ENCODE measurements around the gene COBL. TPM values are rescaled to one million over a fixed set of nuclear protein-coding genes. Genes with fewer than 3 reads are reported as not detected.

The COBL gene
- total RNA-seq, 1 experiment from 2014 or later = 52.3 TPM

GRCh38 chr7:51085034-51085692, 231.4 kb downstream of the COBL start:
- no peak overlapping the region for H3K14ac ChIP-seq (ENCODE audit: insufficient read depth, low read length)
- H3K79me1 ChIP-seq (ENCODE audit: insufficient read depth, low read depth, low read length, poor library complexity, severe bottlenecking) = no peaks in the 10 kb centered on the region
- H3T11ph ChIP-seq (ENCODE audit: low read length) = no peak overlapping the region
- no peak overlapping the region for H2BK120ac ChIP-seq (ENCODE audit: low read depth, low read length, poor library complexity, severe bottlenecking)
- DNase-seq = no peak
- H2BK15ac ChIP-seq (ENCODE audit: low read depth, low read length) = no peak overlapping the region
- peak overlapping the region in 2 of 3 experiments; percentile 25 to 61; a peak in 1 of 7 replicates for H3K27ac Mint-ChIP-seq
- no peak overlapping the region for H3K4me3 Mint-ChIP-seq
- no peaks in the 10 kb centered on the region for H3K23me2 ChIP-seq (ENCODE audit: insufficient read length, low read depth, low read length, poor library complexity, severe bottlenecking)
- no peak overlapping the region for H2BK20ac ChIP-seq (ENCODE audit: low read depth, low read length, poor library complexity, severe bottlenecking)
- H4K5ac ChIP-seq (ENCODE audit: insufficient read length, low read depth, low read length) = no peak overlapping the region
- no peak overlapping the region for H2BK5ac ChIP-seq (ENCODE audit: insufficient read length, low read length)
- H3K79me2 ChIP-seq (ENCODE audit: insufficient read depth, low read length) = no peaks in the 10 kb centered on the region
- no peak overlapping the region for H2BK12ac ChIP-seq (ENCODE audit: insufficient read length, low read depth, low read length)
- H3K9me3 Mint-ChIP-seq = no peaks in the 10 kb centered on the region
- no peak overlapping the region for H3K9ac ChIP-seq (ENCODE audit: extremely low read depth, insufficient read length, low read length)
- H3K27me3 ChIP-seq (ENCODE audit: insufficient read depth, low read length) = no peaks in the 10 kb centered on the region
- peaks cover 11% of the 10 kb centered on the region for H3K4me1 ChIP-seq (ENCODE audit: insufficient read depth, low read length)
- H4K20me1 ChIP-seq (ENCODE audit: control insufficient read depth, insufficient read depth, insufficient read length) = no peaks in the 10 kb centered on the region
- H3K4me1 Mint-ChIP-seq = peaks cover 51% of the 10 kb centered on the region in 2 experiments
- no peak overlapping the region for H3K4ac ChIP-seq (ENCODE audit: low read depth, low read length)
- no peak overlapping the region for H3K4me2 ChIP-seq (ENCODE audit: insufficient read depth, insufficient read length, low read length)
- TF ChIP-seq, protein P1, sequence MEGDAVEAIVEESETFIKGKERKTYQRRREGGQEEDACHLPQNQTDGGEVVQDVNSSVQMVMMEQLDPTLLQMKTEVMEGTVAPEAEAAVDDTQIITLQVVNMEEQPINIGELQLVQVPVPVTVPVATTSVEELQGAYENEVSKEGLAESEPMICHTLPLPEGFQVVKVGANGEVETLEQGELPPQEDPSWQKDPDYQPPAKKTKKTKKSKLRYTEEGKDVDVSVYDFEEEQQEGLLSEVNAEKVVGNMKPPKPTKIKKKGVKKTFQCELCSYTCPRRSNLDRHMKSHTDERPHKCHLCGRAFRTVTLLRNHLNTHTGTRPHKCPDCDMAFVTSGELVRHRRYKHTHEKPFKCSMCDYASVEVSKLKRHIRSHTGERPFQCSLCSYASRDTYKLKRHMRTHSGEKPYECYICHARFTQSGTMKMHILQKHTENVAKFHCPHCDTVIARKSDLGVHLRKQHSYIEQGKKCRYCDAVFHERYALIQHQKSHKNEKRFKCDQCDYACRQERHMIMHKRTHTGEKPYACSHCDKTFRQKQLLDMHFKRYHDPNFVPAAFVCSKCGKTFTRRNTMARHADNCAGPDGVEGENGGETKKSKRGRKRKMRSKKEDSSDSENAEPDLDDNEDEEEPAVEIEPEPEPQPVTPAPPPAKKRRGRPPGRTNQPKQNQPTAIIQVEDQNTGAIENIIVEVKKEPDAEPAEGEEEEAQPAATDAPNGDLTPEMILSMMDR (conservative IDR thresholded peaks at IDR 0.05) = no peak
- H4K91ac ChIP-seq (ENCODE audit: insufficient read length, low read depth, low read length) = no peak overlapping the region
- no peaks in the 10 kb centered on the region for H3K9me3 ChIP-seq (ENCODE audit: control insufficient read depth, low read depth, low read length)
- no peak overlapping the region for H3K23ac ChIP-seq (ENCODE audit: insufficient read length, low read depth, low read length)
- H3K36me3 Mint-ChIP-seq (ENCODE audit: insufficient read depth in 1 of 3, low read depth in 3 of 3) = peaks cover 0 to 23% (median 18%) of the 10 kb centered on the region in 3 experiments; a peak in 6 of 7 replicates
- no peak overlapping the region for H3K18ac ChIP-seq (ENCODE audit: insufficient read length, low read depth, low read length)
- no peak overlapping the region for H2AK5ac ChIP-seq (ENCODE audit: insufficient read length, low read length)
- H3K56ac ChIP-seq (ENCODE audit: insufficient read length, low read depth, low read length) = no peak overlapping the region
- H4K8ac ChIP-seq (replicated peaks; ENCODE audit: insufficient read length, low read depth, low read length) = no peak overlapping the region
- no peak overlapping the region for H3K27ac ChIP-seq (ENCODE audit: insufficient read length, low read depth, low read length)
- no CpG with 5 or more reads among the region's 12 CpGs for WGBS (ENCODE audit: extremely low coverage, insufficient read length, low lambda C conversion rate)
- peaks cover 3% of the 10 kb centered on the region; the same call in 1 of the 2 replicates for H3K27me3 Mint-ChIP-seq (ENCODE audit: low read depth)
- no peak overlapping the region for H2AFZ ChIP-seq (ENCODE audit: low read length)

Data from H9 (cell line).